HCT116 (cell line): Measurements from ENCODE around the gene GEMIN5.

Experiments used
- ZNF274 ChIP-seq: fragments of 200-500 bp; sonication (Bioruptor generic); IDR thresholded peaks from 2 replicates; pipeline ENCODE4 v1.6.1; 2014; ENCODE audit warnings: mild to moderate bottlenecking, low read depth, low read length, inconsistent platforms
- TF ChIP-seq, protein P1 (sequence below), 3 experiments: fragments of 200-600 bp in 1 of 3; sonication (generic) in 1 of 3; IDR thresholded peaks in 2 of 3; conservative IDR thresholded peaks in 1 of 3; 2 replicates each; pipeline ENCODE4 v1.5.1; 2012 to 2017; ENCODE audit warnings: low read depth in 2 of 3, low read length in 2 of 3, antibody characterized with exemption in 1 of 3, borderline replicate concordance in 1 of 3, control low read depth in 1 of 3, mild to moderate bottlenecking in 1 of 3, mixed read lengths in 1 of 3, mixed run types in 1 of 3, moderate library complexity in 1 of 3; ENCODE audit not compliant: insufficient read depth in 1 of 3

DNA sequence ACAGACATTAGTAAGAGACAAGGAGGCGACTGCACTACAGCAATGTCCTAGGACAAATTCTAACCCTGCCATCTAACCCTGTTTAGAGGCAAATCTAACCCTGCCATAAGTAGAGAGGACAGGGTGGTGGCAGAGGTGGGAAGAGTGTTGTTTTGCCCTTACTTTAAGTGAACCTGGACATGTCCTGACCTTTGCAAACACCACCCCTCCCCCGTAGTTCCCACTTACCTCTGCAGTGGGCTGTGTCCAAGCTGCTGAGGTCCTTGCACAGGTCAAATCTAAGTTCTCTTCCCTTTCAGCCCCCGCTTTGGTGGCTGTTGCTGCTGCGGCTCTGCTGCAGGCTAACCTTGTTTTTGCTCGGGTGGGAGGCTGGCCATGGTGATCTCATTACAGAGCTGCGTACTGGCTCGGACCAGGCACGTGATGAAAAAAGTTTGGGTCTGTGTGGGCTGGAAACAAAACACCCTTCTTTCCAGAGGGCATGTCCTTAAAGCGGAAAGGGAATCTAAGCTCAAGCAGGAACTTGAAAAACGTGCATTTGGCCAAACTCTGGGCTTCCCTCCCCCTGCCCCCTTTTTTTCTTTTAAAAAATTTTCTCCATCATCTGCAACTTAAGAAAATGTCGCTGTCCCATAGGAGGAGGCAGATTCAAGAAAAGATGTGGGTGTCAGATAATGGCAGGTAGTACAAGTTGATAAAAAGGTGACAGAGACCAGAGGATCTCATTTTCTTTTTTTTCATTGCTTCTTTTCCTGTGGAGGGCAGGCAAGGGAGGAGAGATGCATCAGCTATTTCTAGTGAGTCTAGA is 87.6 kb downstream of the GEMIN5 start, which contains the start of gene FAXDC2:
- TF ChIP-seq ZNF274: no peak
- TF ChIP-seq, protein P1, sequence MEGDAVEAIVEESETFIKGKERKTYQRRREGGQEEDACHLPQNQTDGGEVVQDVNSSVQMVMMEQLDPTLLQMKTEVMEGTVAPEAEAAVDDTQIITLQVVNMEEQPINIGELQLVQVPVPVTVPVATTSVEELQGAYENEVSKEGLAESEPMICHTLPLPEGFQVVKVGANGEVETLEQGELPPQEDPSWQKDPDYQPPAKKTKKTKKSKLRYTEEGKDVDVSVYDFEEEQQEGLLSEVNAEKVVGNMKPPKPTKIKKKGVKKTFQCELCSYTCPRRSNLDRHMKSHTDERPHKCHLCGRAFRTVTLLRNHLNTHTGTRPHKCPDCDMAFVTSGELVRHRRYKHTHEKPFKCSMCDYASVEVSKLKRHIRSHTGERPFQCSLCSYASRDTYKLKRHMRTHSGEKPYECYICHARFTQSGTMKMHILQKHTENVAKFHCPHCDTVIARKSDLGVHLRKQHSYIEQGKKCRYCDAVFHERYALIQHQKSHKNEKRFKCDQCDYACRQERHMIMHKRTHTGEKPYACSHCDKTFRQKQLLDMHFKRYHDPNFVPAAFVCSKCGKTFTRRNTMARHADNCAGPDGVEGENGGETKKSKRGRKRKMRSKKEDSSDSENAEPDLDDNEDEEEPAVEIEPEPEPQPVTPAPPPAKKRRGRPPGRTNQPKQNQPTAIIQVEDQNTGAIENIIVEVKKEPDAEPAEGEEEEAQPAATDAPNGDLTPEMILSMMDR (IDR thresholded peaks at IDR 0.05 in 2 of 3, conservative IDR thresholded peaks at IDR 0.05 in 1 of 3; ENCODE audit: borderline replicate concordance in 1 of 3, insufficient read depth in 1 of 3, low read depth in 2 of 3, low read length in 2 of 3): no peak
